GM12878 (cell line): ENCODE measurements around the gene NSL1. TPM values are rescaled to one million over a fixed set of nuclear protein-coding genes. Genes with fewer than 3 reads are reported as not detected.

Source experiments
- ATAC-seq: fragments of 200-7000 bp; cut with Tn5 transposase; 3 replicates; pipeline ENCODE4 v1.9.1; 2020; ENCODE audit warnings: mild to moderate bottlenecking, moderate library complexity
- BruUV-seq: library from RNA; stranded (reverse); fragments of 400-500 nt; replicated peaks from 2 replicates; lab custom pipeline; 2021; lab: Mats Ljungman, UMichigan
- CTCF ChIA-PET: fragments of 300-600 bp; sonication (Branson Sonifier 250); formaldehyde crosslinking; extraction: SDS; loops from one replicate; lab custom pipeline; 2021; ENCODE audit warnings: inconsistent platforms; lab: Yijun Ruan, JAX
- POLR2A ChIA-PET: fragments of 350-600 bp; formaldehyde crosslinking; extraction: SDS; loops from one replicate; lab custom pipeline; 2021; ENCODE audit warnings: inconsistent platforms; lab: Charles Lee
- RAD21 ChIA-PET: fragments of 300-600 bp; sonication (Branson Sonifier 250); formaldehyde crosslinking; loops from one replicate; lab custom pipeline; 2023; ENCODE audit warnings: antibody characterized with exemption; ENCODE audit not compliant: unreplicated experiment; lab: Charles Lee
- SMC1A ChIA-PET: fragments of 300-600 bp; sonication (Branson Sonifier 250); formaldehyde crosslinking; loops from one replicate; lab custom pipeline; 2023; ENCODE audit not compliant: unreplicated experiment, uncharacterized antibody; lab: Charles Lee
- DNase-seq: peaks from one replicate; pipeline ENCODE4 v3.0.0-alpha.2; 2011; ENCODE audit warnings: low read depth, low spot score
- FAIRE-seq: peaks from 3 replicates; lab custom pipeline; 2011; peaks lifted over from hg19 to GRCh38; lab: Jason Lieb, UNC
- H2AFZ ChIP-seq: 2 replicates; pipeline ENCODE4 v1.6.0; 2011; ENCODE audit warnings: low read depth, low read length, control low read depth; ENCODE audit not compliant: control insufficient read depth
- H3K27ac ChIP-seq: 2 replicates; pipeline ENCODE4 v1.5.1; 2011; ENCODE audit warnings: control low read depth; ENCODE audit not compliant: control insufficient read depth, insufficient read depth
- H3K27me3 ChIP-seq, 2 experiments: replicated peaks in 1 of 2; 2 replicates each; pipeline versions ENCODE4 v1.6.0 to v1.6.1; 2011; ENCODE audit warnings: low read length in 1 of 2; ENCODE audit not compliant: control insufficient read depth in 2 of 2, insufficient read depth in 2 of 2
- H3K36me3 ChIP-seq, 2 experiments: 2 replicates each; pipeline ENCODE4 v1.5.1; 2011; ENCODE audit warnings: low read length in 1 of 2; ENCODE audit not compliant: control insufficient read depth in 2 of 2, insufficient read depth in 2 of 2
- H3K4me1 ChIP-seq: 2 replicates; pipeline ENCODE4 v1.6.1; 2011; ENCODE audit warnings: mild to moderate bottlenecking, low read length, moderate library complexity, mixed read lengths; ENCODE audit not compliant: control insufficient read depth, insufficient read depth
- H3K4me2 ChIP-seq: 2 replicates; pipeline ENCODE4 v1.6.0; 2011; ENCODE audit warnings: control low read depth; ENCODE audit not compliant: control insufficient read depth, insufficient read depth
- H3K4me3 ChIP-seq: fragments of 200-600 bp; sonication (generic); 2 replicates; pipeline ENCODE4 v1.5.1; 2016
- H3K79me2 ChIP-seq: 2 replicates; pipeline ENCODE4 v1.6.0; 2011; ENCODE audit warnings: low read length; ENCODE audit not compliant: control insufficient read depth, insufficient read depth
- H3K9ac ChIP-seq: 2 replicates; pipeline ENCODE4 v1.8.0; 2011; ENCODE audit warnings: low read length, control low read depth, mixed read lengths; ENCODE audit not compliant: control insufficient read depth, insufficient read depth
- H3K9me3 ChIP-seq: replicated peaks from 3 replicates; pipeline ENCODE4 v1.5.1; 2011; ENCODE audit warnings: mild to moderate bottlenecking, low read length; ENCODE audit not compliant: control insufficient read depth, insufficient read depth
- H4K20me1 ChIP-seq: 2 replicates; pipeline ENCODE4 v1.6.0; 2011; ENCODE audit not compliant: control insufficient read depth, insufficient read depth
- BHLHE40 ChIP-seq, 2 experiments: fragments of 450-650 bp in 1 of 2; IDR thresholded peaks; 2 replicates each; pipeline ENCODE4 v1.6.1; 2011 to 2017; ENCODE audit warnings: low read depth in 2 of 2, borderline replicate concordance in 1 of 2, improper control_type of control experiment in 1 of 2, low read length in 1 of 2, mild to moderate bottlenecking in 1 of 2
- CBX5 ChIP-seq: sonication (generic); IDR thresholded peaks from 2 replicates; pipeline ENCODE4 v1.6.1; 2016; ENCODE audit warnings: low read depth, moderate library complexity, mild to moderate bottlenecking, inconsistent platforms
- FOXK2 ChIP-seq: fragments of 450-650 bp; IDR thresholded peaks from 2 replicates; pipeline ENCODE4 v1.6.1; 2017; ENCODE audit warnings: mild to moderate bottlenecking, moderate library complexity
- MTA2 ChIP-seq: fragments of 450-650 bp; IDR thresholded peaks from 2 replicates; pipeline ENCODE4 v1.6.1; 2016; ENCODE audit warnings: low read depth, mild to moderate bottlenecking, moderate library complexity
- MTA3 ChIP-seq: IDR thresholded peaks from 2 replicates; pipeline ENCODE4 v1.6.1; 2012; ENCODE audit warnings: low read length, inconsistent platforms, borderline replicate concordance
- SMAD1 ChIP-seq: fragments of 450-650 bp; IDR thresholded peaks from 2 replicates; pipeline ENCODE4 v1.6.1; 2018; ENCODE audit warnings: mild to moderate bottlenecking, low read depth; ENCODE audit not compliant: partially characterized antibody
- SMAD5 ChIP-seq: IDR thresholded peaks from 2 replicates; pipeline ENCODE4 v1.6.1; 2016; ENCODE audit warnings: antibody characterized with exemption, low read depth
- SREBF1 ChIP-seq: IDR thresholded peaks from 2 replicates; pipeline ENCODE4 v1.6.1; 2012; ENCODE audit warnings: mild to moderate bottlenecking, low read length
- TARDBP ChIP-seq: IDR thresholded peaks from 2 replicates; pipeline ENCODE4 v1.6.1; 2016; ENCODE audit warnings: borderline replicate concordance
- ZNF217 ChIP-seq: fragments of 450-650 bp; IDR thresholded peaks from 2 replicates; pipeline ENCODE4 v1.6.1; 2017; ENCODE audit warnings: antibody characterized with exemption, mild to moderate bottlenecking
- WGBS: methylation state at CpG from one replicate; pipeline ENCODE4 v1.1.6; 2016; ENCODE audit warnings: low lambda C conversion rate; ENCODE audit not compliant: insufficient replicate concordance, insufficient coverage; ENCODE audit errors: missing lambda C conversion rate; 5-methylcytosine and 5-hydroxymethylcytosine counted together
- in situ Hi-C: fragments of 300-500 bp; cut with MboI; formaldehyde crosslinking; loops from 9 replicates; pipeline ENCODE4 v1.14.3; 2018; ENCODE audit warnings: mixed read lengths
- intact Hi-C: fragments of 100-400 bp; cut with micrococcal nuclease; formaldehyde crosslinking; loops from one replicate; pipeline ENCODE4 v1.14.2; 2022; ENCODE audit not compliant: unreplicated experiment
- polyA plus RNA-seq, 11 experiments: library from polyadenylated mRNA; depleted of rRNA in 4 of 11; unstranded in 6 of 11; stranded (reverse) in 5 of 11; fragments of >200 nt; fragmentation: Nextera tagmentation in 4 of 11; fragmentation: Illumina TruSeq in 1 of 11; extraction: Ambion mirVana in 4 of 11; extraction: Trizol in 1 of 11; gene quantifications; 1 replicate in 1 of 11; 2 replicates in 10 of 11; pipeline versions ENCODE4 v1.2.1 to v1.2.3, GENCODE V29; 2011 to 2016; ENCODE audit warnings: inconsistent platforms in 2 of 11, missing spikeins in 2 of 11, low read depth in 1 of 11
- total RNA-seq, 4 experiments: library from RNA; depleted of rRNA in 3 of 4; stranded (reverse); fragments of >200 nt in 3 of 4; fragmentation: Illumina TruSeq in 1 of 4; extraction: Trizol in 1 of 4; gene quantifications; 2 replicates each; pipeline versions ENCODE4 v1.2.1 to v1.2.3, GENCODE V29; 2013 to 2021
- TF ChIP-seq, protein P1 (sequence below): fragments of 450-650 bp; conservative IDR thresholded peaks from 2 replicates; pipeline ENCODE4 v1.6.1; 2017; ENCODE audit warnings: mild to moderate bottlenecking, moderate library complexity
- TF ChIP-seq, protein P2 (sequence below): fragments of 450-650 bp; IDR thresholded peaks from 2 replicates; pipeline ENCODE4 v1.6.1; 2016; ENCODE audit warnings: mild to moderate bottlenecking, moderate library complexity, borderline replicate concordance
- TF ChIP-seq, protein P3 (sequence below): IDR thresholded peaks from 2 replicates; pipeline ENCODE4 v1.6.1; 2012; ENCODE audit warnings: low read depth, low read length, improper control_type of control experiment
- TF ChIP-seq, protein P4 (sequence below), 3 experiments: IDR thresholded peaks in 2 of 3; conservative IDR thresholded peaks in 1 of 3; 2 replicates each; pipeline ENCODE4 v1.5.1; 2011; ENCODE audit warnings: low read depth in 3 of 3, low read length in 3 of 3, mild to moderate bottlenecking in 3 of 3, control low read depth in 2 of 3, moderate library complexity in 2 of 3, inconsistent platforms in 1 of 3, mixed read lengths in 1 of 3; ENCODE audit not compliant: control insufficient read depth in 2 of 3, insufficient read depth in 1 of 3; ENCODE audit errors: extremely low read depth in 1 of 3
- TF ChIP-seq, protein P5 (sequence below): fragments of 450-650 bp; IDR thresholded peaks from 2 replicates; pipeline ENCODE4 v1.6.1; 2016; ENCODE audit warnings: mild to moderate bottlenecking

The NSL1 gene
- total and polyA plus RNA-seq, 10 of the 15 experiments (the other 5 are each of a cell fraction or from before 2014, with no cell fraction given) = 36.7 to 74.2 (median 46.4) TPM

DNA sequence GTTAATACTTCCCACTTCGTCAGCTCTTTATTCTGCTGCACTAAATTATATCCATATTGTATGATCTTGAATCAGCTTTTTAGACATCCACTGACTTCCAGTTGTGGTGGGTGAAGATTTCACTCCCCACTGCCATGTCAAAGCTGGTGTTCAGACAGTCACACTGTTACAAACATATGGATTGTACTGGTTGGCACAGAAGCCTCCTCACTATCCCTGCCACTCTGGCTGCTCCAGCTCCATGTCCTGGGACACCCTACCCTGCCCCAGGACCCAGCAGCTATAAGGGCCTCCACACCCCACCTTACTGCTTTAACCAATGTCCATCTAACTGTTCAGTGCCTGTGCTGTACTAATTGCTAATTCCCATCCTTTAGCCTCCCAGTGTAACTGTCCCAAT lies 59.9 kb downstream of the NSL1 start:
- POLR2A ChIA-PET = interaction anchor here (0.7 kb wide), 1 partner anchor 120 kb away, joined by 3 read pairs; no protein-coding TSS in a partner anchor
- Histone ChIP-seq H3K4me1 (peaks cover 9% of the 10 kb centered on the region), H3K4me2 (peak overlapping the region; percentile 26; the same call in 1 of the 2 replicates), H3K9ac (no peak overlapping the region; the same call in 1 of the 2 replicates), H3K27ac (no peak overlapping the region; the same call in 1 of the 2 replicates), H3K27me3 (no peaks in the 10 kb centered on the region), H3K9me3 (no peaks in the 10 kb centered on the region; the same call in 2 of the 3 replicates), H2AFZ (no peak overlapping the region), H3K36me3 (peaks cover 0 to under 1% of the 10 kb centered on the region in 2 experiments; a peak in 2 of 4 replicates), H3K4me3 (no peak overlapping the region), H4K20me1 (no peaks in the 10 kb centered on the region), H3K79me2 (no peaks in the 10 kb centered on the region)
- FAIRE-seq (no peak), ATAC-seq (peak; percentile 45)
- BruUV-seq = no TSS peak
- 95% methylated on average over 1 of the region's 1 CpG for WGBS
- TF ChIP-seq, protein P1, sequence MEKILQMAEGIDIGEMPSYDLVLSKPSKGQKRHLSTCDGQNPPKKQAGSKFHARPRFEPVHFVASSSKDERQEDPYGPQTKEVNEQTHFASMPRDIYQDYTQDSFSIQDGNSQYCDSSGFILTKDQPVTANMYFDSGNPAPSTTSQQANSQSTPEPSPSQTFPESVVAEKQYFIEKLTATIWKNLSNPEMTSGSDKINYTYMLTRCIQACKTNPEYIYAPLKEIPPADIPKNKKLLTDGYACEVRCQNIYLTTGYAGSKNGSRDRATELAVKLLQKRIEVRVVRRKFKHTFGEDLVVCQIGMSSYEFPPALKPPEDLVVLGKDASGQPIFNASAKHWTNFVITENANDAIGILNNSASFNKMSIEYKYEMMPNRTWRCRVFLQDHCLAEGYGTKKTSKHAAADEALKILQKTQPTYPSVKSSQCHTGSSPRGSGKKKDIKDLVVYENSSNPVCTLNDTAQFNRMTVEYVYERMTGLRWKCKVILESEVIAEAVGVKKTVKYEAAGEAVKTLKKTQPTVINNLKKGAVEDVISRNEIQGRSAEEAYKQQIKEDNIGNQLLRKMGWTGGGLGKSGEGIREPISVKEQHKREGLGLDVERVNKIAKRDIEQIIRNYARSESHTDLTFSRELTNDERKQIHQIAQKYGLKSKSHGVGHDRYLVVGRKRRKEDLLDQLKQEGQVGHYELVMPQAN = no peak
- no peak for TF ChIP-seq TARDBP
- no peak for TF ChIP-seq BHLHE40 (IDR thresholded peaks at IDR 0.05; ENCODE audit: borderline replicate concordance in 1 of 2, low read depth in 2 of 2, low read length in 1 of 2)
- TF ChIP-seq, protein P2, sequence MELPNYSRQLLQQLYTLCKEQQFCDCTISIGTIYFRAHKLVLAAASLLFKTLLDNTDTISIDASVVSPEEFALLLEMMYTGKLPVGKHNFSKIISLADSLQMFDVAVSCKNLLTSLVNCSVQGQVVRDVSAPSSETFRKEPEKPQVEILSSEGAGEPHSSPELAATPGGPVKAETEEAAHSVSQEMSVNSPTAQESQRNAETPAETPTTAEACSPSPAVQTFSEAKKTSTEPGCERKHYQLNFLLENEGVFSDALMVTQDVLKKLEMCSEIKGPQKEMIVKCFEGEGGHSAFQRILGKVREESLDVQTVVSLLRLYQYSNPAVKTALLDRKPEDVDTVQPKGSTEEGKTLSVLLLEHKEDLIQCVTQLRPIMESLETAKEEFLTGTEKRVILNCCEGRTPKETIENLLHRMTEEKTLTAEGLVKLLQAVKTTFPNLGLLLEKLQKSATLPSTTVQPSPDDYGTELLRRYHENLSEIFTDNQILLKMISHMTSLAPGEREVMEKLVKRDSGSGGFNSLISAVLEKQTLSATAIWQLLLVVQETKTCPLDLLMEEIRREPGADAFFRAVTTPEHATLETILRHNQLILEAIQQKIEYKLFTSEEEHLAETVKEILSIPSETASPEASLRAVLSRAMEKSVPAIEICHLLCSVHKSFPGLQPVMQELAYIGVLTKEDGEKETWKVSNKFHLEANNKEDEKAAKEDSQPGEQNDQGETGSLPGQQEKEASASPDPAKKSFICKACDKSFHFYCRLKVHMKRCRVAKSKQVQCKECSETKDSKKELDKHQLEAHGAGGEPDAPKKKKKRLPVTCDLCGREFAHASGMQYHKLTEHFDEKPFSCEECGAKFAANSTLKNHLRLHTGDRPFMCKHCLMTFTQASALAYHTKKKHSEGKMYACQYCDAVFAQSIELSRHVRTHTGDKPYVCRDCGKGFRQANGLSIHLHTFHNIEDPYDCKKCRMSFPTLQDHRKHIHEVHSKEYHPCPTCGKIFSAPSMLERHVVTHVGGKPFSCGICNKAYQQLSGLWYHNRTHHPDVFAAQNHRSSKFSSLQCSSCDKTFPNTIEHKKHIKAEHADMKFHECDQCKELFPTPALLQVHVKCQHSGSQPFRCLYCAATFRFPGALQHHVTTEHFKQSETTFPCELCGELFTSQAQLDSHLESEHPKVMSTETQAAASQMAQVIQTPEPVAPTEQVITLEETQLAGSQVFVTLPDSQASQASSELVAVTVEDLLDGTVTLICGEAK = no peak
- TF ChIP-seq, protein P3, sequence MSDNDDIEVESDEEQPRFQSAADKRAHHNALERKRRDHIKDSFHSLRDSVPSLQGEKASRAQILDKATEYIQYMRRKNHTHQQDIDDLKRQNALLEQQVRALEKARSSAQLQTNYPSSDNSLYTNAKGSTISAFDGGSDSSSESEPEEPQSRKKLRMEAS = no peak
- TF ChIP-seq, protein P4, sequence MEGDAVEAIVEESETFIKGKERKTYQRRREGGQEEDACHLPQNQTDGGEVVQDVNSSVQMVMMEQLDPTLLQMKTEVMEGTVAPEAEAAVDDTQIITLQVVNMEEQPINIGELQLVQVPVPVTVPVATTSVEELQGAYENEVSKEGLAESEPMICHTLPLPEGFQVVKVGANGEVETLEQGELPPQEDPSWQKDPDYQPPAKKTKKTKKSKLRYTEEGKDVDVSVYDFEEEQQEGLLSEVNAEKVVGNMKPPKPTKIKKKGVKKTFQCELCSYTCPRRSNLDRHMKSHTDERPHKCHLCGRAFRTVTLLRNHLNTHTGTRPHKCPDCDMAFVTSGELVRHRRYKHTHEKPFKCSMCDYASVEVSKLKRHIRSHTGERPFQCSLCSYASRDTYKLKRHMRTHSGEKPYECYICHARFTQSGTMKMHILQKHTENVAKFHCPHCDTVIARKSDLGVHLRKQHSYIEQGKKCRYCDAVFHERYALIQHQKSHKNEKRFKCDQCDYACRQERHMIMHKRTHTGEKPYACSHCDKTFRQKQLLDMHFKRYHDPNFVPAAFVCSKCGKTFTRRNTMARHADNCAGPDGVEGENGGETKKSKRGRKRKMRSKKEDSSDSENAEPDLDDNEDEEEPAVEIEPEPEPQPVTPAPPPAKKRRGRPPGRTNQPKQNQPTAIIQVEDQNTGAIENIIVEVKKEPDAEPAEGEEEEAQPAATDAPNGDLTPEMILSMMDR (IDR thresholded peaks at IDR 0.05 in 2 of 3, conservative IDR thresholded peaks at IDR 0.05 in 1 of 3; ENCODE audit: control insufficient read depth in 2 of 3, extremely low read depth in 1 of 3, insufficient read depth in 1 of 3, low read depth in 3 of 3, low read length in 3 of 3) = no peak
- no peak for TF ChIP-seq MTA3
- no peak for TF ChIP-seq MTA2
- TF ChIP-seq FOXK2 = no peak
- TF ChIP-seq SREBF1 = no peak
- no peak for TF ChIP-seq ZNF217
- TF ChIP-seq, protein P5, sequence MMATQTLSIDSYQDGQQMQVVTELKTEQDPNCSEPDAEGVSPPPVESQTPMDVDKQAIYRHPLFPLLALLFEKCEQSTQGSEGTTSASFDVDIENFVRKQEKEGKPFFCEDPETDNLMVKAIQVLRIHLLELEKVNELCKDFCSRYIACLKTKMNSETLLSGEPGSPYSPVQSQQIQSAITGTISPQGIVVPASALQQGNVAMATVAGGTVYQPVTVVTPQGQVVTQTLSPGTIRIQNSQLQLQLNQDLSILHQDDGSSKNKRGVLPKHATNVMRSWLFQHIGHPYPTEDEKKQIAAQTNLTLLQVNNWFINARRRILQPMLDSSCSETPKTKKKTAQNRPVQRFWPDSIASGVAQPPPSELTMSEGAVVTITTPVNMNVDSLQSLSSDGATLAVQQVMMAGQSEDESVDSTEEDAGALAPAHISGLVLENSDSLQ = no peak
- no peak for TF ChIP-seq SMAD1
- no peak for TF ChIP-seq SMAD5
- no peak for TF ChIP-seq CBX5
- TF ChIP-seq, all 136 proteins: peak for 0
- ChIA-PET SMC1A (interaction anchor here (0.7 to 1.0 kb wide), 2 partner anchors 18 to 30 kb away, joined by 3 read pairs; no protein-coding TSS in a partner anchor), RAD21 (no interaction called here), CTCF (interaction anchor here (0.6 to 1.9 kb wide), 7 partner anchors 16 to 276 kb away, joined by 3 to 8 read pairs (median 4); no protein-coding TSS in a partner anchor)
- DNase-seq = no peak
- intact Hi-C loops (no loop called here), in situ Hi-C loops (no loop called here)
